Adipocyte (in vitro differentiated cells): ENCODE data around the gene RALGPS2.
"Not testable (repeated sequence)": the region's sequence is repeated elsewhere in the genome, so short reads cannot be mapped to it uniquely, and the experiment has no call there.

ENCODE experiments used
- DNase-seq: peaks from one replicate; pipeline ENCODE4 v3.0.0-alpha.2; 2015; ENCODE audit warnings: low read depth
- H3K27me3 ChIP-seq: replicated peaks from 2 replicates; pipeline ENCODE4 v1.7.0; 2013; ENCODE audit warnings: mild to moderate bottlenecking, low read length, moderate library complexity; ENCODE audit not compliant: control insufficient read depth, insufficient read depth
- H3K36me3 ChIP-seq: 2 replicates; pipeline ENCODE4 v1.7.0; 2013; ENCODE audit warnings: low read length, mild to moderate bottlenecking, moderate library complexity; ENCODE audit not compliant: control insufficient read depth, insufficient read depth, severe bottlenecking
- H3K4me1 ChIP-seq: 2 replicates; pipeline ENCODE4 v1.7.0; 2013; ENCODE audit warnings: mild to moderate bottlenecking, low read length, moderate library complexity; ENCODE audit not compliant: control insufficient read depth, insufficient read depth
- H3K4me3 ChIP-seq: 2 replicates; pipeline ENCODE4 v1.7.0; 2013; ENCODE audit warnings: mild to moderate bottlenecking, low read length, moderate library complexity
- H3K9ac ChIP-seq: 2 replicates; pipeline ENCODE4 v1.7.0; 2013; ENCODE audit warnings: mild to moderate bottlenecking, low read length, moderate library complexity
- H3K9me3 ChIP-seq: 2 replicates; pipeline ENCODE4 v1.7.0; 2013; ENCODE audit warnings: mild to moderate bottlenecking, low read length, moderate library complexity; ENCODE audit not compliant: control insufficient read depth

Gene RALGPS2

DNA sequence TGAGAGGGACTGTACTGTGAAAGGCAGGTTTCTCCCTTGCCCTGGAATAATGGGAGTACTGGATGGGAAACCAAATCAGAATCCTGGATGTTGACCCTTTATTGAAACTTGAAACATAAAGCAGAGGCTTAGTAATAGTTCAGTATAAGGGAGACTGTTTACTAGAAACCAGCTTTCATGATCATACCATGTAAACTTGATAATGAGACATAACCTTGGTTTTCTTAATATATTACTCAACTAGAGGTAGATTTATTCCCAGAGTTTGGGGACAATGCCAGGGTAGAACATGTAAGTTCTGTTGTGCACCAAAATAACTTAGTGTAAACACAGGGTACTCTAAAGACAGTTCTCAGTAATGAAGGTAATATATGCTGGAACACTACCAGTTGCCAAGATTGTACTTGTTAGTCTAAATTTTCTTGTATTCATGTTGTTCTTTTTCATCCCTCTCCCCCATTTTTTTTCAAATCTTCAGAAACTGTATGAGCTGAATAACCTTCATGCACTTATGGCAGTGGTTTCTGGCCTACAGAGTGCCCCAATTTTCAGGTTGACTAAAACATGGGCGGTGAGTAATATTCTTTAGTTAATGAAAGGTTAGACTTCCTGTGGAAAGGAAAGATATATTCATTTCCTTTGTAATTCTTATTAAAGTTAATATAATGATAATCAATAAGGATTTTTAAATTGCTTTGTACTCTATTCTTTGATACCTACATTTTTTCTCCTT is 96.3 kb downstream of the RALGPS2 start:
- no peak overlapping the region for H3K9ac ChIP-seq
- no peaks in the 10 kb centered on the region for H3K27me3 ChIP-seq
- peaks cover 13% of the 10 kb centered on the region for H3K4me1 ChIP-seq

DNA sequence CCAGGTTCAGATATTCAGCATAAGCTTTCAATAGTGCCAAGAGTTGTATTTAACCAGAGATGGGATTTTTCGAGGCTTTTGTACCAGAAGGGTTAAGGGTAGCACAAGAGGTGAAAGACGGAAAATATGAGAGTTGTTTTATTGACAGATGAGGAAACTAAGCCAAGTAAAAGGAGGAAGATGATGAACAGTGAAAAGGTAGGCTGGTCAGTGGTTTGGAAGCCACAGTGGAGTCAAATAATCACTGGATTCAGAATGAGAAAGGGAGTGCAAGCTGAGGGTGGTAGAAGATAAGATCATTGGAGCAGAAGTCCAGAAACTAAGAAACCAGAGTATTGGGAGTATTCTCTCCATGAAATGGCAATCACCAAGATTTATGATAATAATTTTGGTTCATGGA is 100.1 kb downstream of the RALGPS2 start:
- Histone ChIP-seq H3K36me3 (peaks cover 21% of the 10 kb centered on the region), H3K27me3 (no peaks in the 10 kb centered on the region)

More for the DNA sequence above, 96.3 kb downstream of the RALGPS2 start:
- Histone ChIP-seq H3K9me3 (no peaks in the 10 kb centered on the region), H3K4me3 (no peak overlapping the region), H3K36me3 (peaks cover 8% of the 10 kb centered on the region)
- no peak for DNase-seq

DNA sequence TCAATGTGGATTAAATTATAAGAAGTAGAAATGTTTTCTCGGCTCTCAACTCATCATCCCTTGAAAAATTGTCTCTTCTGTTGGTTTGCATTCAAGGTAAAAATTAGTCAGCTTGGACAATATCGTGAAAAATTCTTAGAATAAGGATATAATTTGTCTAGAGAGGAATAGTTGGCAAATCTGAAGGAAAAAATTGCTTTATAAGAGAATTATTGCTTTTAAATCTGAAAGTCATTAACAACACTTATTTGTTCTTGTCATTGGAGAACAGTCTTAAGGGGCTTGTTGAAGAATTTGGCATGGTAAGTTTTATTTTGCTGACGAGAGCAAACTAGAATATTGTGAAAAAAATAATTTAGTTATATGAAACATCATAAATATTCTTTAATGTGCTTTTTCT is 119.4 kb downstream of the RALGPS2 start:
- H3K9ac ChIP-seq, result no peak overlapping the region
- H3K9me3 ChIP-seq, result no peaks in the 10 kb centered on the region
- no peaks in the 10 kb centered on the region for H3K36me3 ChIP-seq
- H3K4me1 ChIP-seq, result peaks cover 7% of the 10 kb centered on the region
- DNase-seq, result no peak
- H3K4me3 ChIP-seq, result no peak overlapping the region
- no peaks in the 10 kb centered on the region for H3K27me3 ChIP-seq

More for the DNA sequence above, 100.1 kb downstream of the RALGPS2 start:
- no peak for DNase-seq
- no peaks in the 10 kb centered on the region for H3K9me3 ChIP-seq
- peaks cover 5% of the 10 kb centered on the region for H3K4me1 ChIP-seq
- no peak overlapping the region for H3K9ac ChIP-seq
- no peak overlapping the region for H3K4me3 ChIP-seq

DNA sequence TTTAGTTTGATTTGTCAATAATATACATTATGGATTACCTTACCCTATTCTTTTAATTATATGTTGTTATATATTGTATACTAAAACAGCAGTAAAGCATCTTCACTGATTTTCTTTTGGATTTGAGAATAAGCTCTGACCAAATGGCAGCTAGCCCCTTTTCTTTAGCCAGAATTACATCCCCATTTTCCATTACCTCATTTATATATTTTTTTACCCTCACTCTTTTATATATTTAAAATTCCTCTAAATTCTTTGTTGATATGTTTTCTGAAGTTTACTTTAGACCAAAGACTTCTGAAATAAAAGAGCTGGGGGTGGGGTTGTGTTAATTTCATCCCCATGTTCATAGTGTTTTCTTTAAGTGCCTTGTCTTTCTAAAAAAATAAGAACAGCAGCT is 121.3 kb downstream of the RALGPS2 start:
- no peaks in the 10 kb centered on the region for H3K9me3 ChIP-seq
- DNase-seq, result no peak
- peaks cover 13% of the 10 kb centered on the region for H3K4me1 ChIP-seq

DNA sequence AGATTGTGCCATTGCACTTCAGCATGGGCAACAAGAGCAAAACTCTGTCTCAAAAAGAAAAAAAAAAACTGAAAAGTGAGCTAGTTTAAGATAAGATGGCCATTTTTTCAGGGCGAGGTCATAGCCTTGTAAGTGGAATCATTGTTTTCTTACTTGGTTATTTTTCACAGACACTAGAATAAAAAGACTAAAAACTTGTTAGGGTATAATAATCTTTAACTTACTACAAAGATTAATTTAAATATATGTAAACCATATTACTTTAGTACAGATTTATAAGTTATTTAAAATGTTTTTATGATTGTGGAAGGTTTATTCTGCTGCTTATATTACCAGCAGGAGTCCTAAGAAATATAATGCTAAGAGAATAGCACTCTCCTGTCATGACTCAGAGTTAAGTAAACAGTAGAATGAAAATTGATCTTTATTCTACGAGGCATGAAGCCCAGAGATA is 122.4 kb downstream of the RALGPS2 start:
- Histone ChIP-seq H3K4me3 (no peak overlapping the region), H3K9me3 (no peaks in the 10 kb centered on the region), H3K27me3 (no peaks in the 10 kb centered on the region), H3K36me3 (peaks cover 7% of the 10 kb centered on the region), H3K4me1 (peaks cover 13% of the 10 kb centered on the region), H3K9ac (no peak overlapping the region)
- peak; percentile 72 for DNase-seq

More for the DNA sequence above, 121.3 kb downstream of the RALGPS2 start:
- H3K4me3 ChIP-seq, result no peak overlapping the region
- no peak overlapping the region for H3K9ac ChIP-seq
- peaks cover 5% of the 10 kb centered on the region for H3K36me3 ChIP-seq
- no peaks in the 10 kb centered on the region for H3K27me3 ChIP-seq

DNA sequence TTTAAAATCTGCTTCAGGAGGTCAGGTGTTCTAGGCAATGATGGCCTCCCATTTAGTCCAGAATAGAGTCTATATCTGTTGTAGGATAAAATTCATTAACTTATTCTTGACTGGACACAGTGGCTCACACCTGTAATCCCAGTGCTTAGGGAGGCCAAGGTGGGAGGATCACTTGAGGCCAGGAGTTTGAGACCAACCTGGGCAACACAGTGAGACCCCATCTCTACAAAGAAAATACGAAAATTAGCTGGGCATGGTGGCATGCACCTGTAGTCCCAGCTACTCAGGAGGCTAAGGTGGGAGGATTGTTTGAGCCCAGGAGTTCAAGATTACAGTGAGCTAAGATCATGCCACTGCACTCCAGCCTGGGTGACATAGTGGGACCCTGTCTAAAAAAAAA is 122.9 kb downstream of the RALGPS2 start:
- H3K4me3 ChIP-seq, H3K27me3 ChIP-seq, H3K9ac ChIP-seq, DNase-seq, H3K9me3 ChIP-seq: not testable (repeated sequence)
- peaks cover 13% of the 10 kb centered on the region for H3K4me1 ChIP-seq
- H3K36me3 ChIP-seq, result peaks cover 12% of the 10 kb centered on the region

DNA sequence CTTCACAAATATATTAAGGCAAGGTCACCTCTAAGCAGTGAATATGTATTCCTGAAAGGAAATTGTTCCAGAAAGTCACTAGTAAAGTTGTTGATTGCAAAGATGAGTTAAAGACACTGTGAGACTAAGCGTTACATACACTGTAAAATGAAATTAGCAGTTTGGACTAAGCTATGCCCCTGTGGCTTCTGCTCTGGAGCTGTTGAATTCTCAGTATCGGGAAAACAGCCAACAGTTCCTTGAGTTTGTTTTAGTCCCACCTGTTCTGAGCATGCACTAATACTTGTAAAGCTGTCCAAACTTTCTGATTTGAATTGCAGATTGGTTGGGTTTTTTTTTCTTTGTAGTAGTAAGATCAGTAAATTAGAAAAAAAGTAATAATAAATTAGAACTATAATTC is 124.9 kb downstream of the RALGPS2 start:
- Histone ChIP-seq H3K27me3 (no peaks in the 10 kb centered on the region), H3K9ac (no peak overlapping the region), H3K4me1 (peaks cover 13% of the 10 kb centered on the region), H3K4me3 (no peak overlapping the region), H3K9me3 (no peaks in the 10 kb centered on the region), H3K36me3 (peaks cover 13% of the 10 kb centered on the region)
- no peak for DNase-seq

DNA sequence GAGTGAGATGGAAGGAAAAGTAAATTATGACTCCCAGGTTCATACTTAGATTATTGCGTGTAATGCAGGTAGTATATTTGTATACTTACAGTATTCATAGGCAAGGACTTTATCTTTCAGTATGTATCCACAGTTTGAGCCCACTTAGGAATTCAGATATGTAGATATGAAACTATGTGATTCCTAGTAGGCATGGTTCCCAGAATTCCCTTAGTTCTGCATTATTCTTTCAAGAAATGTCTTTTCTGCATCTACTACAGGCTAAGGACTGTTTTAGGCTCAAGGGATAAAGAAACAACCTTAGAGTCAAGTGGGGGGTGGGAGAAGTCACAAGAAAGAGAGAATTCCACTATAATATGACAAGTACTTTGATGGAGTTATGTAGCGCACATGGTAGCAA is 132.1 kb downstream of the RALGPS2 start:
- Histone ChIP-seq H3K9me3 (no peaks in the 10 kb centered on the region), H3K4me1 (no peaks in the 10 kb centered on the region), H3K36me3 (peaks cover 10% of the 10 kb centered on the region), H3K9ac (no peak overlapping the region), H3K27me3 (no peaks in the 10 kb centered on the region), H3K4me3 (no peak overlapping the region)
- no peak for DNase-seq

DNA sequence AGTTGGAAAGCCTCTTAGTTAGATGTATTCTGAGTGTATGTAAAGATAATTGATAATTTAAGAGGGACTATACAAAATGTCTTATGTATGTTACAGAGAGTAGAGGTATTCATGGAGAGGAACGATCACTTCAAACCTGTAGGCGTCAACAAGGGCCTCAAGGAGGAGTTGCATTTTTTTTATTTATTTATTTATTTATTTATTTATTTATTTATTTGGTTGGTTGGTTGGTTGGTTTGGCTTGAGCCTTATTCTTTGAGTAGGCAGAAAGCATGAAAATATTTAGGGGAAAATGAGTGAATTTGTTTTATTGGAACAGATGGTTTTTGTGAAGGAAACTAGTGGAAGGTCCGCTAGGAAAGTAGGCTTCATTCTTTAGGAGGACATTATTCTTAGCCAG is 137.4 kb downstream of the RALGPS2 start:
- H3K9me3 ChIP-seq, result no peaks in the 10 kb centered on the region
- H3K27me3 ChIP-seq, result no peaks in the 10 kb centered on the region
- no peak overlapping the region for H3K4me3 ChIP-seq
- no peak for DNase-seq
- no peak overlapping the region for H3K9ac ChIP-seq
- peaks cover 35% of the 10 kb centered on the region for H3K4me1 ChIP-seq
- H3K36me3 ChIP-seq, result peaks cover 28% of the 10 kb centered on the region

DNA sequence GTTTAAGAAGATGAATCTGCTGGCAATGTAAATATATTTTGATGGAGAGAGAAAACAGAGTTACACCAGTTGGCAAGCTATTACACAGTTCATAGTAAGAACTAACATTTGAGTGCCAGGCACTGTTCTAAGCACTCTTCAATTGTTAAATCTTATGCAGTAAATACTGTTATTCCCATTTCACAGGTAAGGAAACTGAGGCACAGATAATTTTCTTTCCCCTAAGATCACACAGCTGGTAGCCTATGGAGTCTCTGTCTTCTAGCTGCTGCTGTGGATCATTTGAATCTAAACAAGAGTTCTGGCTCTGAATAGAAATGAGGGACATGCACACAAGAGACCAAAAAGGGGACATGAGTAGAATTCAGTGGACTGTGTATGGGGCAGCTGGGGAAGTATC is 137.8 kb downstream of the RALGPS2 start:
- no peak for DNase-seq
- Histone ChIP-seq H3K36me3 (peaks cover 28% of the 10 kb centered on the region), H3K9me3 (no peaks in the 10 kb centered on the region), H3K27me3 (no peaks in the 10 kb centered on the region), H3K9ac (no peak overlapping the region), H3K4me1 (peaks cover 35% of the 10 kb centered on the region), H3K4me3 (peak overlapping the region; percentile 53)

DNA sequence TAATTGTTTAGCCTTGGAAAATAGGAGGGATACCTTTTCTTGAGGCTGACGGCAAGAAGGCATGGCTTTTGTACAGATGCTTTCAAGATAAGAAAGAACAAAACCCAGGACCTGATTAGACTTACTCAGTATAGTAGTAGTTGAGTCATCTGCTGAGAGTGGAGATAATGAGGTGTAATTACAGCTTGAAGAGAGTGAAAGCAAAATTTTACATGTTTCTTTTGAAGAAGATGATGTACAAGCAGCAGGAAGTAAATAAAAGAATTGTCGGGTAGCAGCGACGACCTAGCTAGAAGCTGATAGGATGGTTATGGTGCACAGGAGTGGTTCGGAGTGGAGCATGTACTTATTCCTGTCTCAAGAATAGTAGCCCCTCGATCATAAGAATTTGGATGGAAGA is 139.3 kb downstream of the RALGPS2 start:
- H3K4me1 ChIP-seq, result peaks cover 35% of the 10 kb centered on the region
- no peaks in the 10 kb centered on the region for H3K27me3 ChIP-seq
- no peak for DNase-seq
- H3K9me3 ChIP-seq, result no peaks in the 10 kb centered on the region
- no peak overlapping the region for H3K9ac ChIP-seq
- H3K36me3 ChIP-seq, result peaks cover 28% of the 10 kb centered on the region
- peak overlapping the region; percentile 53 for H3K4me3 ChIP-seq

DNA sequence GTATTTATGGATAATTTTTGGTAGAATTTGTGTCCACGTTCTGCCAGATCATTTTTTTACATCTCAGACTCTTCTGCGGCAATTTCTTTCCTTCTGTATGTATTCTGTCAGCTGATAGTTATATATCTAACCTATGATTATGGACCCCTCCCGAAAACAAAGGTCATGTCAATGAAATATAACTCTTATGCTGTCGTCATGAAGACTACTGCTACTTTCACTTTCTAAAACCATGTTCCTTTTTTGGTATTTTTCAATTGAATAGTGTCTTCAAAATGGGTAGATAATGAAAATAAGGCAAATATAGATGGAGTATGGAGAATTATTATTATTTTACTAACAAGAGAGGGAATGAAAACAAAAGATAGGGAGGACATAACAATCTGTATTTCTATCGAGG is 142.6 kb downstream of the RALGPS2 start:
- H3K4me1 ChIP-seq, result peaks cover 68% of the 10 kb centered on the region
- DNase-seq, result no peak
- H3K9me3 ChIP-seq, result no peaks in the 10 kb centered on the region
- H3K4me3 ChIP-seq, result peak overlapping the region; percentile 92
- H3K9ac ChIP-seq, result peak overlapping the region; percentile 91
- H3K27me3 ChIP-seq, result no peaks in the 10 kb centered on the region
- peaks cover 23% of the 10 kb centered on the region for H3K36me3 ChIP-seq
